Activated CD8-positive, alpha-beta memory T cell treated with anti-CD3 and anti-CD28 coated beads, Interleukin-2, amount 50 U/mL, for 4 hours (primary cell): ENCODE measurements around the gene MID1.

Source experiments
- DNase-seq: peaks from one replicate; pipeline ENCODE4 v3.0.0-alpha.2; 2020

Gene MID1

DNA sequence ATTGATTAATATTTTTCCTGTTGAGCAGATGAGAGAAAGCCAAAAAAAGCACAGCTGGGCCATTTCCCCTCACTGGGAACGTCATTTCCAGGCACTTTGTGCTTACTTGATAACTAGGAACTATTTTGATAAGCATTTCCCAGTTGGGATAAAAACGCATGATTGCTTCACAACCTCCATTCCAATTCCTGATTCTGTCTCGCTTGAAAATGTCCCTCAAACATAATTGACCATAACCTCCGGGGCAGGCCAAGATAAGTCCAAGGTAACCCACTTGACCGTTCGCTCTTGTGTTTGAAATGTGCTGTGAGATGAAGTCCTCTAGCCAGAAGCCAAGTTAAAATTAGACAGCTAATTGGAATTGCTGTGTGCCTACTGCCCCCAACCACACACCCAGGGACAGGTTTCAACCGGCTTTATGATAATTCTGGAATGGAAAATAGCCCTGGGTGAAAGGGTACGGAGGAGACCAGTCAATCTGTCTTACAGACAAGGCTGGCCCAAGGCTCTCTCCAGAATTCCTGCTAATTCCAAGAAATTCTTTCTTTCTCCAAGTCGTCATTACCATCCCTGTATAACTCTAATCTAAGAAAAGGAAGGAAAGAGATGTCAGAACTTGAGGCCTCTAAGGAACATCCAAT, 137.1 kb downstream of the MID1 start:
- DNase-seq, result no peak

DNA sequence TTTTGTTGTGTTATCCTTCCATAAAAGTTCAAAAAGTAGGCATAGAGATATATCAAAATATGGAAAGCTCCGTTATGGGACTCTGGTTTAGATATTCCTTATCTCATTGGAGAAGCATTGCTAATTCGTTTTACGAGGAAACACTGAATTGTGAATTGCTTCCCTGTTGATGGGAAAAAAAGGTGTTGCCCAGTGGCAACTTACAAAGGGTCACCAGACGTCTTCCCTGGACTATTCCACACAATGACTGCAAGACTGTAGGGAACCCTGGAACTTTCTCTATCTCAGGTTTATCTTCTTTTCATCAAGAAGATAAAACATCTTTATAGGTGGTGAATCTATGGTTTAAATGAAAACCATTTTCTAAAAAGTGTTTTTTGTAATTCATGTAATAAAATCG, 137.7 kb downstream of the MID1 start:
- DNase-seq, result no peak

DNA sequence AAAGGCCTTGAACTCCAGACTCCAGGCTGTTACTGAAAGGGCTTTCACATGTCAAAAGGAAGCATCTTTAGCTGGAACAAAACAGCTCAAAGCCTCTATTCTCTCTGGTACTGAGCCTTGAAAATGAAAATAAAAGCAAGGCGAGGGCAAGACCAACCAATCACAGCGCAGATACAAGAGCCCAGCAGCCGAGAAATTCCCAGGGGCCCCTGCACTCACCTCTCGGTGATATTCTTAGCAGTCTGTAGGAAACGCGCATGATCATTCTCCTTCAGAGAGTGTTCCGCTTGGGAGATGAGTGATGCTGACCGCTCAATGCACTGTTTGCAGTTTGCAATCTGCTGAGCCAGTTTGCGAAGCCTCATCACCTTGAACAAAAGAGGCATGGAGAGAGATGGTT, 138.1 kb downstream of the MID1 start:
- DNase-seq, result no peak

DNA sequence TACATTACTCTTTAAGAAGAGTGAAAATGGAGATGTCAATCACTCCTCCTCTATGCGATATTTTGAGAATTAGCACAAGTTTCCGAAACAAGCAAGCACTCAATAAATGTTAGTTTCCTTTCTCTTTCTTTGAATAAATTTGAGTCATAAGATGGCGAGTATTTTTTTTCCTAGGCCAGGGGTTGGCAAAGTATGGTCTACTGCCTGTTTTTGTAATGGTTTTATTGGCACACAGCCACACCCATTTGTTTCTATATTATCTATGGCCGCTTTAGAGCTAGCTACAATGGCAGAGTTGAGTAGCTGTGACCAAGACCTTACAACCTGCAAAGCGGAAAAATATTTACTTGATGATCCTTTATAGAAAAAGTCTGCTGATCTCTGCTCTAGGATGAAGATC, 139.5 kb downstream of the MID1 start:
- no peak for DNase-seq

DNA sequence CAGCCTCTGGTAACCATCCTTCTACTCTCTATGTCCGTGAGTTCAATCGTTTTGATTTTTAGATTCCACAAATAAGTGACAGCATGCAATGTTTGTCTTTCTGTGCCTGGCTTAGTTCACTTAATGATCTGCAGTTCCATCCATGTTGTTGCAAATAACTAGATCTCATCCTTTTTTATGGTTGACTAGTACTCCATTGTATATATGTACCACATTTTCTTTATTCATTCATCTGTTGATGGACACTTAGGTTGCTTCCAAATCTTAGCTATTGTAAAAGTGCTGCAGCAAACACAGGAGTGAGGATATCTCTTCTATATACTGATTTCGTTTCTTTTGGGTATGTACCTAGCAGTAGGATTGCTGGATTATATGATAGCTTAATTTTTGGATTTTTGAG, 140.9 kb downstream of the MID1 start:
- no peak for DNase-seq

DNA sequence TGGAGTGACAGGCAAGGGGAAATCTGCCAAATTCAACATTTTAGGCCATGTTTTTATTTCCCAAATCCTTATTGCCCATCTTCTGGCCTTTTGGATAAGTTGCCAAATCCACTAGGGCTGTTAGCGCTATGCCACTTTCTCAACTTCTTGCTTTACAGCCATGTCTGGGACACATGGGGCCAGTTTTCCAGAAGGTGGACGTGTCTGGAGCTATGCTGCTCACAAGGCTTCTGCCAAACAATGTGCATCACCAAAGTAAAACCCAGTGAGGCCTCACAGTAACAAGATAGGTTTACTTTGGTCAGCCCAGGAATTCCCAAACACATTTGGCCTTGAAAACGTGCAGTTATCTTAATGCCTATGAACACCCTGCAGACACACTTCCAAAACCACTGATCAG, 142.9 kb downstream of the MID1 start:
- no peak for DNase-seq

DNA sequence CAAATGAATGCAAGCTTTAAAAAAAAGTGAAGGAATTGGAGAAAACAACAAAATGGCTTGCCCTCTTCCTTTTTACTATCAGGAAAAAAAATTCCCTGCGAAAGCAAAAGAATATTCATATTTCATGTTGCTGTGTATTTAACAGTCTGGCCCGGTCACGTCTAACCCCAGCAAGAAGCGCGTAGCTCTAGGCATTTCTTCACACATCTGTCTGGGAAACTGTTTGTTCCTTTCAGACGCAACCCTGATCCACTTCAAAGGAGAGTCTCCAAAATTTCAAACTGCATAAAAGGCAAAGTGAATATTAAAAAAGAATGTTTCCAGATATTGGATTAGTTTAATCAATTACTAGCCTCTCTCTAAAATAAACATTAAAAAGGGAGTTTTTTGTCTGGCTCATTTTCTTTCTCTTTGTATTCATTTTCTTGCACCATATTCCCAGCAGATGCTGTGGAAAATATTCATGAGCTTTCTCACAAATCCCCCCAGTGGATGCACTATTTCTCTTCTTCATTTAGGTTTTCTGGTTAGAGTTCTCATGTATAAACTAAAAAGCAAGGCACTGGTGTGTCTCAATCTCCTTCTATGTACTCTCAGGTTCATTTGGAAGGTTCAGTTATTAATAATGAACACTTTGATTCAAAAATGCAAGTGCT, 145.3 kb downstream of the MID1 start:
- DNase-seq, result no peak

DNA sequence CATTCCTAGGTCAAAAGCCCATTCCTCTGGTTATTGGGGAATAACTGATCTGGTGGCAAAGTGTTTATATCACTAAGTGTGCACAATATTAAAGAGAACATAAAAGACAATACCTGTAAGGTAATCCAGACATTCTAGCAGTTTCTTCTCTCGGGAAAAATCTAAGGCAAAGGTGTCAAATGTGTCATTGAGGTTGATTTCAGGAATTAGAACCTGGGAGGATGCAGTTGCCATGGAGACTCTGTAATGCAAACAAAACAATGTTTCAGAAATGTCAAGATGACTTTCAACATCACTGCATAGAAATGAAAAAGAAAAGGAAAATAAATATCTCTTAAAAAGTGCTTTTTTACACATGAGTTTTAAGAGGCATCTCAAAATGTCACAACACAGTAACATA, 145.9 kb downstream of the MID1 start:
- no peak for DNase-seq

DNA sequence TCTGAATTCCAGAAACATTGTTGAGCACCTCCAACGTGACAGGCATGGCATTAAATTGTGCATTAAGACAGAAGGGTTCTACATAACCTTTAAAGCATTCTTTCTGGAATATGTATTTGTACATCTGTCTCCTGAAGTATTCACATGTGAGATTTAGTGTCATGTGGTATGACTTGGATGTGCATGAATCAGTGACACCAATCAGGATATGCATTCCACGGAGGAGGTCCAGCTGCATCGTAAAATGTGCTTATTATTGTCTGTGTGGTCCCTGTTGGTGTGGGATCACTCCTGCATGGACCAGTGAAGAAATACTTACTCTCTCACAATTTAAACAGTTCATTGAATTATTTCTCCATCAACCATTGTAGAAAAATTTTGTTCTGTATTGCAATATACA, 149.0 kb downstream of the MID1 start:
- DNase-seq, result no peak

DNA sequence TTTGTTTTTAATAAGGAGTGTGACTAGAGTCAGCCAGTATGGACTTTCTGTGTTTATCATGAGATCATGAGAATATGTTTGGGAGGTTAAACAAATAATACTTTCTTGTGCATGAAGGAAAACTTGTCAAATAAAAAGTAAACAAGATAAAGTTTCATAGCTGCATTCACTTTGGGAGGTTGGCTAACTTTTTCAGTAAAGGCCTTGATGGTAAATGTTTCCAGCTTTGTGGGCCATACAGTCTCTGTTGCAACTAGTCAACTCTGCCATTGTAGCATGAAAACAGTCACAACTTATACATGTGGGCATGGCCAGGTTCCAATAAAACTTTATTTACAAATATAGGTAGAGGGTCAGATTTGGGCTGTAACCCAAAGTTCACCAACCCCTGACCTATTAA, 150.4 kb downstream of the MID1 start:
- DNase-seq, result no peak

DNA sequence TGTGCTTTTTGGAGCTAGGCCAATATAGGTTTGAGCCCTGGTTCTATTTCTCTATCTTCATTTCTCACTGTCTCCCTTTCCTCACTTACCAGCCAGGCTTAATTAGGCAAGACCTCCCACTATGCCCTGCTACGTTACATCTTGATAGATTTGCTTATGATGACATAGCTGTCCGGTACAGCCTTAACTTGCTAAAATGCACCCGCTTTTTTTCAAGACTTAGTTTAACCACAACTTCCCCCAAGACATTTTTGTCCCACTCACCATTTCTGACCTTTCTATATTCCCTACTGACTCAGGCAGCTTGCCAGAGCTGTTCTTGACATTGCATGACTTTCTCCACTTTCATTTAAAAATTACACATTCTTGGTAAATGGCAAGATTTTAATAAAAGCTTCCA, 152.6 kb downstream of the MID1 start:
- DNase-seq, result no peak

DNA sequence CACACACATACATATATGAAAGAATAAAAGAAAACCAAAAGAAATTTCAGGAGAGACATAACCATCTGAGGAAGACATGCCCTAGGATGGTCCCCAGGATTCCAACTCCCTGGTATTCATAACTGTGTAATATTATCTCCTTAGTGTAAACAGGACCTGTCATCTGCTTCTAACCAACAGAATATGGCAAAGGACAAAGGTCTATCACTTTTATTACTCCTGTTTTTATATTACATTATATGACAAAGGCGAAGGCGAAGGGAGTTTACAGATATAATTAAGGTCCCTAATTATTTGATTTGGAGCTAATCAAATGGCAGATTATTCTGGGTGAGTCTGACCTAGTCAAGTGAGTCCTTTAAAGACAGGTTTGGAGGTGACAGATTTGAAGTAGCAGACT, 155.1 kb downstream of the MID1 start:
- DNase-seq, result no peak

DNA sequence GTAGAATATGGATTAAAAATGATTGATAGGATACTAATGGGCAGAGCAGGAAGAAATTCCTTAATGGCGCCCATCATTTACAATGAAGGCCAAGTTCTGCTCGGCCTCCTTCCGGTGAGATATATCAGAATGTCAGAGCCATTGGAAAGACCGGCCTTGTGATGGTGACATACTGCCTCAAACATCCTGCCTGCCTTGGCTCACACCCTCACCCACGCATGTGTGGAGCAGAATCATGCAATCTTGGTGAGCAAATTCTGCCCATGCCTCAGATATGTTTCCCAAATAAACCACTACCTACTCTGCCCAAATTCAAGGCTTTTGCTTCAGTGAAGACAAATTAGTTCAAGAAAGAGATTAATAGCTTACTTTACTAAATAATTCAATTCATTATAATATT, 163.3 kb downstream of the MID1 start:
- no peak for DNase-seq

DNA sequence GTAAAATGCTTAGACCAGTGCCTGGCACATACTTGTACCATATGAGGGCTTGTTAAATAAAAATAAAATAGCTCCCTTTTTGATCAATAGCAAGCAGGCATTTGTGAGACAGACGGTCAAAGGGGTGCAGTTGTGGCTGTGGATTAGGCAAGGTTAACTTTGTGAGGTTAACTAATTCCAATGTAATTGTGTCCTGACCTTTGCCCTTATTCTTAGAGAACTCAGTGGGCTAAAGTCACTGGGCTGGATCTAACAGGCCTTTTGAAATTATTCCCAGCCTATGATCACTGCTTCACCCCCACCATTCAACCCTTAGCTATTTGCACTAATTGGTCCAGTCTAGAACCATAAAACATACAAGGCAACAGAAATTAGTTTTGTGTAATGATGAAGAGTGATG, 166.4 kb downstream of the MID1 start:
- DNase-seq, result no peak

DNA sequence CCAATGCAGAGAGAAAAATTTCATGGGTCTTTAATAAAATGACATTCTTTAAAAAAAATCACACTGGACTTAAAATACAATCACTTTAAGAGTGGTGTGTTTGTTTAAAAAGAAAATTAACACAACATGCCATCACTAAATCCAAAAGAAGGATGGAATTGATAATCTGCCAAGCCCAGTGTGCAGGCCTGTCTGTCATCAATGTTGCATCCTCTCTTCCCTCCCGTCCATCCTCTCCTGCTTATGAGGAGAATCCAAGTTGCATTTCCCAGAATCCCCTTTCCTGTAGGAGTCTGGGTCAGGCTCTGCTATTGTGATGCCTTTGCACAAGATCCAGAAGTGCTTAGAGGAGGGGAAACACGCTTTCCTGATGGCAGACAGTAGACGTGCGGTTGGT, 169.4 kb downstream of the MID1 start:
- DNase-seq, result no peak

DNA sequence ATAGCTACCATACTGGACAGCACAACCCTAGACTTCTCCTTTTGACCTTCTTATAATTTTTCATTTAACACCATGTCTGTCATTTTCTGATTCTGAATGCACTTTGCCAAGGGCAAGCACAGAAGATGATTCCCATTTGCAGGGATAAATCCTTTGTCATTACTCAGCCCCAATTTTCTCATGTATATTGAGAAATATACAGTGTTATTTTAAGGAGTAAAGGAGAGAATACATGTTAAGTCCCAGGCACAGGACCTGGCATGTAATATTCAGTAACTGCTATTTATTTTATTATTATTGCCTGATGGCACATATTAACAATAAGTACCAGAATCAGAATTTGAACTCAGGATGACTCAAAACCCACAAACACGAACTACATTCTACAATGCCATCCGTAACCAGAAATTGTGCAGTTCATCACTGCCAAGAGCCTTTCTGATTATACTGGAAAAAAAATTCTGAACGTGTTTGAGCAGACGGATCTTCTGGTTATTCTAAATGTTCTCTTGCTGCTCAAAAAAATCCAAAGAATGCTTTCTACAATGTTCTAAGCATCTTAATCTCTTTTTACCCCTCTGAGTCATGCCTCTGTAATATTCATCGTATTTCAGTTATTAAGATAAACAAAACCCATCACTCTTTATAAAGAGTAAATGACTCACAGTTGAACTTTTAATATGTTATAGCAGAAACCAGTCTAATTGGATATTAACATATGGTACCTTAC, 170.0 kb downstream of the MID1 start:
- no peak for DNase-seq

DNA sequence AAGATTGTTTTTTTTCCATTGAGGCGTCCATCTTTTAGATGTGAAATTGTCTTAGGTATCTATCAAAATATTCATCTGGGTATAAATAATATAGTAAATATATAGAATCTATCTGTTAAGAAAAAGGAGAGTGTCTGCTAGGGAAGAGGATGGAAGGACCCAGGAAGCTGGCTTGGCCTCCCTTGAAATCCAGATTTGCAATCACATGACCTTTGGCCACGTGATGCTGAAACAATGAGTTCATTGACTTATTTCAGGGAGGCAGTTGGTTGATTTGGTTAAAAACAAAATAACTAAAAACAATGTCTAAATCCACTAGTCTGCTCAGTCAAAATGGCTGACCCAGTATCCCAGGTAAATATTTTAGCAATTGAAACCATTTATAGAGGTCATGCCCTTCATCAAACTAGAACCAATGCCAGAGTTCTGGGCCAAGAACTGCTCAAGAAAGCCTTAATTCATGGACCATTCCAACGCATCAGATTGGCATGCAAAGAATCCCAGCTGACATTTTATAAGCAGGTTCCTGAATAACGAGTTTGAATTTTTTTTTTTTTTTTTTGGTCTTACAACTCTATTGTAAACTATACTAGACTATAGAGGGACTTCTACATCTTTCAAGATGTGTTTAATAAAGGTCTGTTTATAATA, 172.7 kb downstream of the MID1 start:
- DNase-seq, result no peak

DNA sequence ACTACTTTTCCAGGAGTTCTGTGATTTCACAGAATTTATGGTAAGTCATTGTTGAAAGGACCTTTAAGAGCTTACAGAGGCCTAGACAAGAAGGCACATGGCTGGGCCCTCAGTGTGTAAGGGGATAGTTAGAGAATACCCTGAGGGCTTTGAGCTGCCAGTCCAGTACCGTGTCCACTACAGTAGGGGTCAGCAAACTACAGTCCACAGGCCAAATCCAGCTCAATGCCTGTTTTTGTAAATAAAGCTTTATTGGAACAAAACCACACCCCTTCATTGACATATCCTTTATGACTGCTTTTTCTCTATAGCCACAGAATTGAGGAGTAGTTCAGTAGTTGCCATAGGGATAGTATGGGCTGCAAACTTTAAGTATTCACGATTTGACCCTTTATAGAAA, 176.2 kb downstream of the MID1 start:
- no peak for DNase-seq

DNA sequence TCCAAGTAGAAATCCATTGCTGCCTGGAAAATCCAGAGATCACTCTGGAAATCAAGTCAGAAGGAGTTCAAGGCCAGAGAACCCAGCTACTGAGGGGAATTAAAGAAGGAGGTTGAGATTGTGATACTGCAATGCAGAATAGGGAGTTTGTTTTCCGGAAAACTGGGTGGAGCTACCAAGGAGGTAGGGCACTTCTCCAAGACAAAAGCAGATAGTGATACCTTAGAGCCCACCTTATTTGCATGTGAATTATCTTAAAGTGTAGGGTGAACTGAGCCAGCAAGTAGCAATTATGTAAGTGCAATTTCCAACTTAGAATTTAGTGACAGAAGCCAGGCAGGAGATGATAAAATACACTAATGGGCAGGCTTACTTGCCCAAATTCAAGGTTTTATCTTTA, 178.9 kb downstream of the MID1 start:
- DNase-seq, result no peak

DNA sequence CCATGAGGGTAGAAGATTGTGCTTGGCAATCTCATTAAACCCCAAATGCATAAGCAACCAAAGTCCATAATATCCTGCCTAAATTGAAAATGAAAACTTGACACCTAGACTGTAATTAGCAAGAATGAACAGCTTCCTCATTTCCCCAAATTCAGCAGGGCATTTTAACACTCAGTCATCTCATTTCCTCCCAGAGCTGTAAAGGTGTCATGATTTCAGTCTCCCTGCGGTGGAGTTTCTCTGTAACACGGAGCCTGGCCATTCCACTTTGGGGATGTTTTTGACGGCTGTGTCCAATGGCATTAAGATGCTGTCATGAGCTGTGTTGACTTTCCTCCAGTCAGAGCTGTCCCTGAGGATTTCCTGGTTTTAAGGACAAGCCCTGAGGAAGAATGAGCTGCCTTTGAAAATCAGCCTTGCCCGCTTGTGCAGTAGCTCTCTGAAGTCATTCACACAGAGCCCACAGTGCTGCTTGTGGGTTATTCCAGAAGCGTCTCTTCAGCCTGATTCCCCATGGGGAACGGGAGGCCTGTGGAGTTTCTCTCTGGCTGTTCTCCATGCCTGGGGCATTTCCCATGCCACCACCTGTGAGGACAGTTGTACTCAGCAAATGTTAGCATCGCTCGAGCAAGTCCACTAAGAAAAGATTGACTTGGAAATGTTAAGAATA, 187.0 kb downstream of the MID1 start:
- DNase-seq, result no peak

DNA sequence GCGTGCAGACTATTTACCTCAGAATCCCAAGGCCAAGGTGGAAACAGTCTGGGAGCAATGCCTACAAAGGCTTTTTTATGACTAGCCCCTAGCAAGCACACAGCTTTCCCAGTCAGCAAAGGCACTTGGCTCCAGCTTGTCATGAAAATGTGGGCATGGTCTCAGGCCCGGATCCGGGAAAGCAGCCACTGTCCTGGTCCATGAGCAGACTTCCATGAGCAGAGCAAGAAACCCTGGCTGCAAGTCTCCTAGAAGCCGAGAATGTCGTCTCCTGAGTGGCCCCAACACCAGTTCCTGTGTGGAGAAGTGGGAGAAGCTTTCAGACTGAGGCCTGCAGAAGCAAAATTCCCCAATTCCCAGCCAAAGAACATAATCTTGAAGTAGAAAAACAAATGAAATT, 190.5 kb downstream of the MID1 start:
- DNase-seq, result no peak

DNA sequence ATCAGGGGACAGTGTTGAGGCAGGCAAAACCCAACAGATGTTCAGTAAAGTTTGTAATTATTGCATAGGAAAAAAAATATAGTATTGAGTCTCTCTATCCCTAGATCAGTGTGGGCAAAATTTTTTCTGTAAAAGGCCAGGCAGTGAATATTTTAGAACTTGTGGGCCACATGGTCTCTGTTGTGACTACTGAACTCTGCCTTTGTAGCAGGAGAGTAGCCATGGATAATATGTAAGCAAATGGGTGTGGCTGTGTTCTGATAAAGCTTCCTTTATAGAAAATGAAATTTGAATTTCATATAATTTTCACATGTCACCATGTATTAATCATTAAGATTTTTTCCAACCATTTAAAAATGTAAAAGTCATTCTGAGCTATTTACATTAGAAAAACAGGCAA, 193.1 kb downstream of the MID1 start:
- DNase-seq, result no peak

DNA sequence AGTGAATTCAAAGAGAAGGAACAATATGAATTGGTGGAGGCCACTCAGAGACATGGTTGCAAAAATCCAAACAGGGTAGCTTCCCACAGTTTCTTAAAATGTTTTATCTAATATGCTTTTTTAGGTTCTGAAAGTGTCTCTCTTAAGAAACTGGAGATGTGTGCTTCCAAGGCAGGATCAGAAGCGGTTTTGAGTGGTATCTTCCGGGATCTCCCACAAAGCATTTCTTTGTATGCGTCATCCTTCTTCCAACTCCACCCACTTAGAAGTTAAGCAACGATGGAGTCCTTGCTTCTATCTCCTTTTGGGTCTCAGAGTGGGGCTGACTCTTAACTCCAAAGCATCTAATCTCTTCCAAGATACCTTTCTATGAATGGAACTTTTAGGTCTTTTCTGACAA, 196.7 kb downstream of the MID1 start:
- DNase-seq, result no peak

DNA sequence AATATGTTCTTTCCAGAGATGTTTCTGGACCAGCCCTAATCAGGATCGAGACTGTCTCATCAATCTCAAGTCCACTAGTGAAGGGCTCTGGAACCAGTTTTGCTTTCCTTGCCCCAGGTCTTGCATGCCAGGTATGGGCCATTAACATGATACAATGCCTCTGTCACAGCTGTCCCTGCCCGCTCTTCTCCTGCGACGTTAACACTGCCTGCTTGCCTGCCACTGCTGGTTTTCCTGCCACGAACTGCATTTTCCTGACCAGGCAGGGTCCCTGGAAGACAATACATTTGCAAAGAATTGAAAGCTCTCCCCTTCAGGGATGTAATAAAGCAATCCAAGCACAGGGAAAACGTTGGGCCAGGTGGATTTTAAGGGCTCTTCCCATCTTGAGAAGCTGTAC, 200.3 kb downstream of the MID1 start:
- no peak for DNase-seq
